HG03135 (cell line): Measurements from ENCODE around the gene TACC2.
A peak's percentile ranks its signal among the peaks of the same experiment; 100 is the strongest.
"Not testable (repeated sequence)": the region's sequence is repeated elsewhere in the genome, so short reads cannot be mapped to it uniquely, and the experiment has no call there.

Source experiments
- ATAC-seq: cut with Tn5 transposase; IDR thresholded peaks from one replicate; pipeline ENCODE4 v1.9.1; 2021; ENCODE audit warnings: mild to moderate bottlenecking, moderate library complexity; ENCODE audit not compliant: unreplicated experiment

Gene TACC2

GRCh38 chr10:121988361-121989324, at the start of gene TACC2:
TSS of gene TACC2 (plus strand) at chr10:121989163. CDS start at chr10:122021982, 32,819 bp downstream.
- no peak for ATAC-seq

GRCh38 chr10:121941532-121941931, 47.4 kb upstream of the TACC2 start:
- no peak for ATAC-seq

GRCh38 chr10:121942749-121943416, 46.1 kb upstream of the TACC2 start:
- no peak for ATAC-seq

- ATAC-seq = no peak
These were observed 41.3 kb upstream of the TACC2 start for GRCh38 chr10:121947343-121948330.

- no peak for ATAC-seq
These were observed 39.9 kb upstream of the TACC2 start for GRCh38 chr10:121949049-121949448.

- no peak for ATAC-seq
These were observed 39.5 kb upstream of the TACC2 start for GRCh38 chr10:121949451-121949850.

GRCh38 chr10:121952226-121952625, 36.7 kb upstream of the TACC2 start:
- no peak for ATAC-seq

GRCh38 chr10:121956111-121957061, 32.6 kb upstream of the TACC2 start:
- no peak for ATAC-seq

GRCh38 chr10:121959671-121960070, 29.3 kb upstream of the TACC2 start:
- no peak for ATAC-seq

GRCh38 chr10:121961456-121961855, 27.5 kb upstream of the TACC2 start:
- no peak for ATAC-seq

GRCh38 chr10:121965996-121966395, 23.0 kb upstream of the TACC2 start:
- no peak for ATAC-seq

- not testable (repeated sequence) for ATAC-seq
These were observed 19.9 kb upstream of the TACC2 start for GRCh38 chr10:121969086-121969485.

GRCh38 chr10:121974019-121974534, 14.9 kb upstream of the TACC2 start:
- ATAC-seq = peak; percentile 40

GRCh38 chr10:121974535-121975294, 14.2 kb upstream of the TACC2 start, which contains the start of gene NSMCE4A:
TSS of gene NSMCE4A (minus strand) at chr10:121975217. CDS start at chr10:121975165, 52 bp downstream.
- peak; percentile 78 for ATAC-seq

- no peak for ATAC-seq
These were observed 13.5 kb upstream of the TACC2 start for GRCh38 chr10:121975295-121976086.

GRCh38 chr10:121976607-121977006, 12.4 kb upstream of the TACC2 start:
- no peak for ATAC-seq

GRCh38 chr10:121978511-121978910, 10.5 kb upstream of the TACC2 start:
- no peak for ATAC-seq

- no peak for ATAC-seq
These were observed 7.6 kb upstream of the TACC2 start for GRCh38 chr10:121981346-121981745.
